NCI-H748 (cell line): ENCODE data around the gene HOXD9.

Experiments
- DNase-seq: peaks from one replicate; lab custom pipeline; 2025; ENCODE audit not compliant: unreplicated experiment; lab: John Stamatoyannopoulos, UW

Gene HOXD9

GRCh38 chr2:176164611-176165369 lies 42.3 kb downstream of the HOXD9 start:
- DNase-seq = no peak

GRCh38 chr2:176165370-176166050 lies 43.0 kb downstream of the HOXD9 start:
- DNase-seq = no peak

- no peak for DNase-seq
Observed at GRCh38 chr2:176166272-176166671, 43.8 kb downstream of the HOXD9 start.

GRCh38 chr2:176167398-176167797 lies 44.9 kb downstream of the HOXD9 start:
- DNase-seq = no peak

GRCh38 chr2:176169181-176169580 lies 46.7 kb downstream of the HOXD9 start:
- DNase-seq = no peak

- no peak for DNase-seq
Observed at GRCh38 chr2:176169711-176170110, 47.2 kb downstream of the HOXD9 start.

GRCh38 chr2:176170602-176171305 lies 48.2 kb downstream of the HOXD9 start:
- no peak for DNase-seq

- DNase-seq = no peak
Observed at GRCh38 chr2:176171351-176172006, 49.0 kb downstream of the HOXD9 start.

GRCh38 chr2:176172007-176172894 lies 49.7 kb downstream of the HOXD9 start:
- DNase-seq = no peak

GRCh38 chr2:176172895-176173566 lies 50.5 kb downstream of the HOXD9 start:
- DNase-seq = no peak

- DNase-seq = no peak
Observed at GRCh38 chr2:176173567-176174381, 51.3 kb downstream of the HOXD9 start.

- no peak for DNase-seq
Observed at GRCh38 chr2:176174382-176174823, 51.9 kb downstream of the HOXD9 start.
